ENCODE results near the gene TECPR1. TPM values are rescaled to one million over a fixed set of nuclear protein-coding genes. Genes with fewer than 3 reads are reported as not detected.

Gene TECPR1
- total and polyA plus RNA-seq, 2 experiments from 2014 or later = 4.6 to 24.4 TPM

- ATAC-seq = no peak
- TF ChIP-seq EZH2phosphoT487 (IDR thresholded peaks at IDR 0.05; ENCODE audit: unreplicated experiment) (no peak), CTCF (conservative IDR thresholded peaks at IDR 0.05; ENCODE audit: low read depth in 2 of 2) (no peak), ZNF331 (CRISPR knock-in tag; IDR thresholded peaks at IDR 0.05; ENCODE audit: low read depth) (no peak), ZNF462 (CRISPR knock-in tag; IDR thresholded peaks at IDR 0.05) (no peak), REST (IDR thresholded peaks at IDR 0.05; ENCODE audit: unreplicated experiment) (no peak), STAT1 (IDR thresholded peaks at IDR 0.05; ENCODE audit: unreplicated experiment) (no peak), EZH2 (IDR thresholded peaks at IDR 0.05; ENCODE audit: low read depth, unreplicated experiment) (no peak), CREB1 (CRISPR knock-in tag; IDR thresholded peaks at IDR 0.05; ENCODE audit: low read depth) (no peak), ZNF114 (CRISPR knock-in tag; IDR thresholded peaks at IDR 0.05) (no peak), POLR2AphosphoS5 (IDR thresholded peaks at IDR 0.05; ENCODE audit: low read depth) (no peak), NANOG (IDR thresholded peaks at IDR 0.05; ENCODE audit: borderline replicate concordance) (no peak), ETS1 (IDR thresholded peaks at IDR 0.05) (no peak), JUNB (IDR thresholded peaks at IDR 0.05; ENCODE audit: unreplicated experiment) (no peak)
- Mint-ChIP-seq H3K4me1 (peaks cover 8% of the 10 kb centered on the region), H3K27ac (no peak overlapping the region), H3K27me3 (ENCODE audit: insufficient read depth, low read depth, poor library complexity) (no peaks in the 10 kb centered on the region), H3K4me3 (no peak overlapping the region; the same call in 2 of the 3 replicates), H3K9me3 (no peaks in the 10 kb centered on the region), H3K36me3 (ENCODE audit: low read depth) (no peaks in the 10 kb centered on the region)
- Histone ChIP-seq H3K4me2 (no peak overlapping the region), H3K27ac (ENCODE audit: low read depth) (no peak overlapping the region), H3K36me3 (ENCODE audit: insufficient read depth) (no peaks in the 10 kb centered on the region), H3K79me2 (replicated peaks; ENCODE audit: insufficient read depth) (no peaks in the 10 kb centered on the region), H4K20me1 (replicated peaks; ENCODE audit: insufficient read depth) (no peaks in the 10 kb centered on the region), H3K27me3 (ENCODE audit: insufficient read depth) (no peaks in the 10 kb centered on the region), H3F3A (replicated peaks; ENCODE audit: low read depth) (no peaks in the 10 kb centered on the region), H3K4me3 (no peak overlapping the region), H2AFZ (no peak overlapping the region), H3K9me2 (ENCODE audit: insufficient read depth) (no peaks in the 10 kb centered on the region), H3K4me1 (ENCODE audit: insufficient read depth) (peaks cover 5% of the 10 kb centered on the region; the same call in 1 of the 2 replicates)
- no peak for DNase-seq (ENCODE audit: low spot score)
Observed at GRCh38 chr7:98215561-98216495, 36.2 kb downstream of the TECPR1 start.

Measured in GM23338 (cell line).